Smooth muscle cell of the brain vasculature (primary cell): Measurements from ENCODE around the gene CKM.

ENCODE experiments used
- DNase-seq: peaks from one replicate; pipeline ENCODE4 v3.0.0-alpha.2; 2012; ENCODE audit warnings: low read depth, low spot score

CKM gene

DNA sequence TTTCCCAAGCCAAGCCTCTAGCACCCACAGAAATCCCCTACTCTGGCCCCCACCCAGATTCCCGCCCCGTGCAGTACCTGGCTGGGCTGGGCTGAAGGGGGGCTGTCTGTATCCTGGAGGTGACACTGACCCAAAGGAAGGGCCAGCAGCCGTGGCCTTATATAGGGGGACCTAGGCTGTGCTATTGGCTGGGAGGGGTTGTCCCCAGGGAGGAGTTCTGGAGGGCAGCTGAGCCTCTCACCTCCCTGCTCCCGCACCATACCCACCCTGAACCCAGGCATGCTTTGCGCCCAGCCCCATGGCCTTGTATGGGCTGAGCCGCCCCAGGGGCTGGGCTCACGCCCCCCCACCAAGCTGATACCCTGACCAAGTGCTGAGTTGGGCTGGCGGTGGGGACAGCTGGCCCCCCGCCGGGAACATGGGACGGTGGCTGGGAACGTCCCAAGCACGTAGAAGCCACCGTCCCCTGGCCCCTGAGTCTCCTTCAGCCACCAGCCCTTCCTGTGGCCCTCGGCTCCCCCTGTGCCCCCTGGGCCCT is at the start of gene CKM:
CKM (minus strand) TSS at position 132 of the 538 bp plus-strand sequence. CDS start 3,162 bp downstream, outside the sequence.
- no peak for DNase-seq

DNA sequence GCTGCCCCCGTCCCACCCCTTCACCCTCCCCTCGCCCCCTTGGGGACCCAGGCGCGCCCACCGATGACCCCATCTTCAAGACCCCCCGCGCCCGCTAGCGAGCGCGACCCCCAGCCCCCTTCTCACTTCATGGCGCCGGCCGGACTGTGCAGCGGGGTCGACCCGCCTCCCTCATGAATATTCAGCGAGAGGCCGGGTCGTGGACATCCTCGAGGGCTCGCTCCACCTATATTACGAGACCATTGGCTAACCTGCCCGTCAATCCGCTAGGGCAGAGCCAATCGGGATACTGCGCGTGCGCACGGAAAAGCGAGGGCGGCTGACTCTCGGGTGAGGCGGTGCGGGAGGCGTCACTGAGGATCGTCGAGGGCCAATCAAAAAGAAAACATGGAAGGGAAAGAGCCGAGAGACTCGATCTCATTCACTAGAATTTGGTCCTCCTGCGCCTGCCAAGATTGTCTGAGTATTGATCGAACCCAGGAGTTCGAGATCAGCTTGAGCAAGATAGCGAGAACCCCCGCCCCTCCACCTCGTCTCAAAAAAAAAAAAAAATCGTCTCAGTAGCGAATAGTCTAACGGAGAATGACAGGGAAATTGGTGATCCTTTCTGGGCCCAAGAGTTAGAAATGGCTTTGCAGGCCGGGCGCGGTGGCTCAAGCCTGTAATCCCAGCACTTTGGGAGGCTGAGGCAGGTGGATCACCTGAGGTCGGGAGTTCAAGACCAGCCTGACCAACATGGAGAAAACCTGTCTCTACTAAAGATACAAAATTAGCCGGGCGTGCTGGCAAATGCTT is 47.9 kb upstream of the CKM start, which contains the start of gene ERCC2:
ERCC2 (minus strand) TSS at position 164 of the 795 bp plus-strand sequence; CDS start at position 131, 33 bp downstream.
- DNase-seq, result peak; percentile 98

DNA sequence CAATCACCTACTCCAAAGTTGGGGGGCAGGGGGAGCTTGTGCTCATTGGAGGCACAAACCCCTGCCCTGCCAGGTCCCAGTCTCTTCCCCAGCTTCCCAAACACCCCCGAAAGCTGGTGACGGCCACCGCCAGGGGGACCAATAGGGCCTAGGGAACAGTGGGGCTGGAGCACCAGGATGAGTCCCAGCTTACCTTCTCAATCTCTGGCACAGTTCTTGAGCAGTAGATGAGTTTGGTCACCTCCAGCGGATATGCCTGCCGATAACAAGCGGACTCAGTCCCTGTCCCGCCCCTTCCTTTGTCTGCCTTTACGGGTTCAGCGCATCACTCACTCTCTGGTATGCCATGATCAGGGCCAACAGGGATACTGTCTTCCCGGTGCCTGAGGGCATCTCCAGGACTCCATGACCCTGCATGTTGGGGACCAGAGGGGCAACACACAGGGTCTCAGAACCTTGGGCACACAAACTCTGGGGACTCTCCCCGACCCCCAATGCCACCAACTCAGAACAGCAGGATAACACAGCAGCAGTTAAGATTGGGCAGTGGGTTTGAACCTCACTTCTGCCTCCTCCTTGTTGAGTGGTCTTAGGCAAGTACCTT is 46.2 kb upstream of the CKM start:
- DNase-seq, result no peak

DNA sequence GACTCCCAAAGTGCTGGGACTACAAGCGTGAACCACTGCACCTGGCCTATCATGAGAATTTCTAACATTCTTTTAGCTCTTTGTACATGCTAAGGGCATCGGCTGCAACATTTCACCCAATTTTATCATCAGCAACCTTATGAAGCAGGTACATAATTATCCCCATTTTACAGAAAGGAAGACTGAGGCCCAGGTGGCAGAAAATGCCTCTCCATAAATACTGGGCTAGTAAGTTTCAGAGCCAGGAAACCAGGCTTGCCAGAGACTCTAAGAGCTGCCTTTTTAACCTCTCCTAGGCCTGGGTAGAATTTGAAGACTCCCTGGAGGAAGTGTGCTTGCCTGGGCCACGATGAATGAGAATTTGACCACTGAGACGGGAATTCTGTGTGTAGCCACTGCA is 45.5 kb upstream of the CKM start:
- no peak for DNase-seq

DNA sequence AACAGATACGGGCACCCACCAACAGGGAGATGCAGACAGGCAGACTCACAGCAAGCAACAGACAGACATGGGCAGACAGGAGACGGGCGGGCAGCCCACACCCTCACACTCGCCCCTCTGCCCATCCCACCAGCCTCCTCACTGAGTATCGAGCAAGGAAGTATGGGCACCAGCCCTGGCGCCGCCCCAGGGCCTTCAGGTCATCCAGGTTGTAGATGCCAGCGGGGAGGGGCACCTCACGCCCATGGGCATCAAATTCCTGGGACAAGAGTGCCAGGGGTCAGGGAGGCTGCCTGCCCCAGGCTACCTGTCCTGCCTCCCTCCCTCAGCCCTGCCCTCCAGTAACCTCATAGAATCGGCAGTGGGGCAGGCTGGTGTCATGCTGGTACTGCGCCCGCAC is 42.0 kb upstream of the CKM start:
- DNase-seq, result no peak

DNA sequence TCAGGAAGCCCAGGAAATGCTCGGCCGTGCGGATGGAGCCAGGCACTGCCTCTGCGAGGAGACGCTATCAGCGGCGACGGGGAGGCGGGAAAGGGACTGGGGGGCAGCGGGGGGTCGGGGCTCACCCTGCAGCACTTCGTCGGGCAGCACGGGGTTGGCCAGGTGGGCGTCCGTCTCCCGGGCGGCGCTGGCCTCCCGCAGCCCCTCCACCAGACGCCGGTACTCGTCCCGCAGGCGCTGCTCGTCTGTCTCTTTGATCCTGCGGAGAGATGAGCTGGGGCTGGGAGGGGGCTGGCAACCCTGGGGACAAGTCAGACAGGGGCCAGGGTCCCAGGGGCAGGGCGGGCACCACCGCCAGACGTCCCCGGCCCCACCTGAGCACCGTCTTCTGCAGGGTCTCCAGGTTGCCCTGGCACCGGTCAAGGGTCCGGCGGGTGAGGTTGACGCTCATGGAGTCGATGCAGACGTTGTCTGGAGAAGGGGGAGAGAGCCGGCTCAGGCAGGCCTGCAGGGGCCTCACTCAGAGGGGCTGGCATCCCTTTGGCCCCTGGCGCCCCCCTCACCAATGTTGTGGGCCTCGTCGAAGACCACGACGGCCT is 41.3 kb upstream of the CKM start:
- no peak for DNase-seq

DNA sequence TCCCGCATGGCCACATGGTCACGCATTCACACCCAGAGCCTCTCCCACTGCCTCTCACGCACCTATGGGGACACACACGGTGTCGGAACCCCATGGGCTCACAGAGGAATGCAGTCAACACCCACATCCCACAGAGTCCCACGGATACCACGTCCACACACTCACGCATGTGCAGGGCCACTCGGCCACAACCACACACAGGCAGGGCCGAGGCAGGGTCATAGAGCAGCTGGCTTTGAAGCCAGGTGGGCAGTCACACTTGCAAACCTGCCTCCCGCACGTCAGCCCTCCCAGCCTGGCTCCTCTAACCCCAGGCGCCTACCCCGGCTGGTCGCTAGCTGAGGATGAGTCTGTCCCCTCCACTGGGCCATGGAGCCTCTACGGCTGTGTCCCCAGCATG is 39.6 kb upstream of the CKM start:
- DNase-seq, result no peak

DNA sequence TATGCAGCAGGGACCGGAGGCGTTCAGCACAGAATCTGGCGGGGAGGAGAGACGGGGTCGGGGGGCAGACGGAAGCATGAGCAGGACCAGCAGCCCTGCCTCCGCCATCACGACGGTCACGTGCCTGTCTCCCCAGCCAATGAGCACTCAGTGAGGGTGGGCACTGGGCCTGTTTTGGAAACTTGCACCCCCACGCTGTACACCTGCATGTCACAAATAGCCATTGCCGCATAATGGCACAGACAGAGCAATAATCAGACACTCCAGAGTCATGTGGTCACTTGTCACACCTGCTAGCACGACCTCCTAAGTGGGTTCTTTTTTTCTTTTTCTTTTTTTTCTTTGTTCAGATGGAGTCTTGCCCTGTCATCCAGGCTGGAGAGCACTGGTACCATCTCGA is 38.9 kb upstream of the CKM start:
- no peak for DNase-seq

DNA sequence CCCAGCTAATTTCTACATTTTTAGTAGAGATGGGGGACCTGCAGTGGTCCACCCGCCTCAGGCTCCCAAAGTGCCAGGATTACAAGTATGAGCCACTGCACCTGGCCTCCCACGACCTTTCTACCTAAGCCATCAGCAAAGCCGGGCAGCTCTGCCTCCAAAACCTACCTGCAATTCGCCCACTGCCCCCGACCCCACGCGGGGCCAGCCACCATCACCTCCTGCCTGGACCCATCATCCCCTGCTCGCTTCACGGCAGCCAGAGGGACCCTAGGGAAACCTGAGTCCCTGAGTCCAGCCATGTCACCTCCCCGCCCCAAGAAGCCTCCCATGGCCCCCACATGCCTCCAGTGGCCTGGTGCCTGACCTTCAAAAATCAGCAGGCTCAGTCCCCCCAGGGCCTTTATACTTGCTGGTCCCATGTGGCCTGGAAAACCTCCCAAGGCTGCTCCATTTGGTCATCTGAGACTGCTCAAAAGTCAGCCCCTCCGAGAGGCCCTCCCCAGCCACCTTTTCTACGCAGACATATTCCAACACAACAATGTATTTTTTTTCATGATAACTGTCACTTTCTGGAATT is 35.6 kb upstream of the CKM start:
- no peak for DNase-seq

DNA sequence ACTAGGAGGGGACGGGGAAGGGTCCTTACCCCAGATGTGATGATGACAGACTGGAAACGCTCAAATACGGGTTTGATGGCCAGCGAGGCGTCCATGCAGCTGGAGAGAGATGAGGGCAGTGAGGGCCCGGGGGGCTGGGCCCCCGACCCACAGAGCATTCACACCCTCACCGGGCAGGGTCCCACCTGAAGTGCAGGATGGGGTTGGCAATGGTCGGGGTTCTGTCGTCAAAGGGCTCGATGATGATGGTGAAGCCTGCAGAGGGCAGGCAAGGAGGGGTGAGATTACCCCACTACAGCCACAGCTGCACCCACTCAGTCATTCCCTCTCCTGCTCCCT is 34.7 kb upstream of the CKM start:
- DNase-seq, result no peak

DNA sequence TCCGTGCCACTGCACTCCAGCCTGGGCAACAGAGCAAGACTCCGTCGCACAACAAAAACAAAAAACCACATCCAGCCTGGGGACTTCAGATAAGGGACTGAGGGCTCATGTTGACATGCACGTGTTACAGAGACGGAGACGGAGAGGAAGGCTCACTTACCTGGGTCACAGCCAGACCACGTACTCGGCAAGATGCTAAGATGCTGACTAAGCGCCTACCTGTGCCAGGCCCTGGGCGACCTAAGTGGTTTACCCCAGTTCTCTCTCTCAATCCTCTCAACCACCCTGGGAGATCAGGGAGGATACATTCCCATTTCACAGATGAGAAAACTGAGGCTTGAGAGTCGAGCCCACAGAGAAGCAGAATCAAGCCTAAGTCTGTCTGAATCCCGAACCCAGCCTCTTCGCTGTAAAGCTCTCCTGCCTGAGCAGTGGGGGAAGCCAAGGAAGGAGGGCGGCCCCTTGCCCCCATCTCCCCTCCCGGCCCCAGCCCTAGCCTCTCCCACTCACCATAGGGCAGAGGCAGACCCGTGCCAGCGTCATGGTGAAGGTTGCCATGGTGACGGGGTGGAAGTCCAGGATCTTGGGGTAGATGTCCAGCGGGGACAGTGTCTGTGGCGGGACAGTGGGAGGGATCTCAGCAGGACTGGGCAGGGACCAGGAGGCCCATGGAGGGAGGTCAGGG is 34.2 kb upstream of the CKM start:
- DNase-seq, result no peak

DNA sequence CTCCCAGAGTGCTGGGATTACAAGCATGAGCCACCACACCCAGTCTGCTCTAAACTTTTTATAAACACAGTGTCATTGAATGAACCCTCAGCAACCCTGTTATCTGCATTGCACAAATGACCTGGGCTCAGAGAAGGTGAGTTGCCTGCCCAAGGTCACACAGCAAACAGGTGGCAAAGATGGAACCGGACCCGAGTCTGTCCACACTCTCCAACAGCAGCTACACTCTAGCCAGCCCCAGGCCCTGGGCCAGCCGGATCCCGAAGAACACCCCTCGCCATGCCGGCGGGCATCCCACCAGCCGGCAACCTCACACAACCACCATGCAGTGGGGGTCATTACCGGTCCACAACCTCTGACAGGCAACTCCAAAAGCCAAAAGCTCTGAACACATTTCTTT is 33.2 kb upstream of the CKM start:
- DNase-seq, result no peak

DNA sequence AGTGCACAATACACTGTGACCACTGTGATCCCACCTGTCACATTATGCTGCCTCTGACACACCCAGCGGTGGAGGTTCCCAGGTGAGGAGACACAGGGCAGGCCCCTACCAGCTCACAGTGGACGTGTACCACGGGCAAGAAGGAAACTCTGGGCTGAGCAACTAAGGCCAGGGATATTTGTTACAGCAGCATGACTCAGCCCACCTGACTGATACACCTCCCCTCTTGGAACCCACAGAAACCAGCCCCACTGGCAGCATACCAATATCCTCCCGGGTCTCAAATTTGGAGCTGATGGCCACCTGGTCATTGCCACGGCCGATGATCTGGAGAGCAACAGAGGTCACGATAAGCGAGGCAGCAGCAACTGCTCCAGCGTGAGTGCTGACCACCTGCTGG is 32.7 kb upstream of the CKM start:
- DNase-seq, result no peak

DNA sequence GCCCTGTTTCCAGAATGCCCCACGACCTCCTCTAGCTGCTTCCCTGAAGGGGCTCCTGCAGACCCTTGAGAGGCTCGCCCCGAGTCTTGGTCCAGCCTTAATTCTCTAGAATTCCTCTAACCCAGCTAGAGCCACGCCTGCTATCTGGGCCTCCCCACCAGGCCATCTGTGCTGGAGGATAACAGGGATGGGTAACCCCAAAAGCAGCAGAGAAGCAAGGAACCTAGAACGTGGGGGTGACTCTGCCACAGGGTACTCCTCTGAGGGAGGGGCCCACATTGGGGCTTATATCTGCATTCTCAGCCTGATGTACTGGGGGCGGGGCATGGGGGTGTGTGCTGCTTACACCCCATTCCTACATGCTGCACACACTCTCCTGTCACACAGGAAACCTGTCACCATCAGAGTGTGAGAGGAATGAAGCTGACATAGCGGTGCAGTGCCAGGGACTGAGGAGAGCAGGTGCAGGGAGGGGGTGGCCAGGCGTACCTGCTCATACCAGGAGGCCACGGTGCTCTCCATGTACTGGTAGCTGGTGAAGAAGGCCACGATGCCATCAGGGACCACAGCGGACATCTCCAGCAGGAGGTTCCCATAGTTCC is 31.7 kb upstream of the CKM start:
- no peak for DNase-seq

DNA sequence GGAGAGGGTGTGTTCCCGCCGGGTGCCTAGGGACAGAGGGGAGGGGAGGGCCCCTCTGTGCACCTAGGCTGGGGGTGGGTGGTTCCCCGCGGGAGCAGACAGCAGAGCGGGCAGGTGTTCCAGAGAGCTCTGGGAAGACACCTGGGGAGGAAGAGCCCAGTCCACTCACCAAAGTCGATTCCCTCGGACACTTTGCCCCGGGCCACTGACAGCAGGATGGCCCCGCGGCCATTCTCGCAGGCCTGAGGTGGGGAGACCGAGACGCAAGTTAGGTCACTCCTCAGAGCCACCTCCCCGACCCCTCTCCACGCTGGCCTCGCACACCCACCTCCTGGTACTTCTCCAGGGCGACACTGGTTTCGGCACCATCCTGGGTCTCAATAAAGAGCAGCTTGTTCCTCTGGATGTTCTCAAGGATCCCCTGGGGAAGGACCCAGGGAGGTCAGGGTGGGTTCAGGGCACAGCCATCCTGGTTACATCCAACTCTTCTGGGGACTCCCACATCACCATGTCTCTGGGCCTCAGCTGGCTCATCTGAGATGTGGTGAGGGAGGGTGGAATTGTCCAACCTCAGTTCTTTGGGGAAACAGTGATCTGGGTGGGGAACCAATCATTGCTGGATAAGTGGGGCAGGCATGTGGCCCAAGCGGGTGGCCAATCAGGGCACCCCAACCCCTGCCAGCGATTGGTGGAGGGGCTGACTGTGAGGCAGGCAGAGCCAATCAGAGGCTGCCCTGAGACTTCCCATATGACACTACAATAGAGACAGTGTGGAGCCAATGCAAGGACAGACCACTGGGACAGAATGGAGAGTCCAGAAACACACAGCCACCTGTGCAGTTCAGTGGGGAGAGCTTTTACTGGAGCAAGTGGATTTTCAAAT is 30.5 kb upstream of the CKM start:
- no peak for DNase-seq

DNA sequence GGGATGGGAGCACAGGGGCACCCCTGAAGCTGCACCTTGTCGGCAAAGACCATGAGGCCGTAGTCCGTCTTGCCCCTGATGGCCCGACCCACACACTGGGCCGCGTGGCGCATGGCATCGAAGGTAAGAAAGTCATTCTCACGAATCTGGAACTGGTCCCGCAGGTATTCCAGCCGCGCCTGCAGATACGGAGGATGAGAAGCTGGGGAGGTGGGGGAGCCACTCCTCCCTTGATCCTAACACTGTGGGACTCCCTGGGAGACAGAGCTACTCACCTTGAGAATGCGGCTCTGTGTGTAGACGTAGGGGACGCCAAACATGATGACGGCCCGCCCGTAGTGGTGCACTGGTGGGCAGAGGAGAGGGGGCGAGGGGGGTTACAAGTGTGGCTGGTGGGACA is 29.8 kb upstream of the CKM start:
- no peak for DNase-seq

DNA sequence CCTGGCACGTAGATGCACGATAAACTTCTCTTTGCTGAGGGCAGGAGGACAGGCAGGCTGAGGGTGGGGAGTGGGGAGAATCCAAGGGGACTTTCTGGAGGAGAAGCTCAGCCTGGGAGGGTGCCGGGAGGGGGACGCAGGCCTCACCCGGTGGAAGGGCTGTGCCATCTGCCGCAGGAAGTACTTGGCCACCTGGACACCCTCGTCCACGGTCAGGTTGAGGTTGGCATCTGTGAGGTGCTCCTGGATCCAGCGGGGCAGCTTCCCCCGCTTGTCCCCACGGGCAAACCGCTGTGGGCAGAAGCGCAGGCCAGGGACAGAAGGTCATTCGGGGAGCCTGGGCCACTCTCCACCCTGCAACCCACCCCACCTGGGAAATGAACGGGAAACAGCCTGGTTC is 29.4 kb upstream of the CKM start:
- no peak for DNase-seq

DNA sequence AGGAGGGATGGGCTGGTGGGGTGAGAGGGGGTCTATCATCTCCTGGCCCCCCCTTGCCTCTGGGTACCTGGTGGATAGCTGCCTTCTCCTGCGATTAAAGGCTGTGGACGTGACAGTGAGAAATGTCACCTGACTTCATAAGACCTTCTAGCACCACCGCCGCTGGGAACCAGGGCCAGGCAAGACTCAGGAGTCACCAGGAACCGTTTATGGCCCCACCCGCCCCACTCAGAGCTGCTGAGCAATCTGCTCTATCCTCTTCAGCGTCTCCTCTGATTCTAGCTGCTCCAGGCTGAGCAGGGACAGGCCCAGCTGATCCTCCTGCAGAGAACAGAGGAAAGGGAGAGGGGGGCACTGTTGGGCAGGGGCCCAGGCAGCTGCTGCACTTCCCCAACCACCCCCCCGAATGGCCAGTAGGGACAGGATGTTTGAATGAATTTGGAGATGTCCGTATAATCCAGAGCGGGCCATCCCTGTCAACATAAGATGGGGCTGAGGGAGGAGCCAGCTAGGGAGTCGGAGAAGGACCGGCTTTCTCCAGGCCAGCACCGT is 28.8 kb upstream of the CKM start:
- DNase-seq, result no peak

DNA sequence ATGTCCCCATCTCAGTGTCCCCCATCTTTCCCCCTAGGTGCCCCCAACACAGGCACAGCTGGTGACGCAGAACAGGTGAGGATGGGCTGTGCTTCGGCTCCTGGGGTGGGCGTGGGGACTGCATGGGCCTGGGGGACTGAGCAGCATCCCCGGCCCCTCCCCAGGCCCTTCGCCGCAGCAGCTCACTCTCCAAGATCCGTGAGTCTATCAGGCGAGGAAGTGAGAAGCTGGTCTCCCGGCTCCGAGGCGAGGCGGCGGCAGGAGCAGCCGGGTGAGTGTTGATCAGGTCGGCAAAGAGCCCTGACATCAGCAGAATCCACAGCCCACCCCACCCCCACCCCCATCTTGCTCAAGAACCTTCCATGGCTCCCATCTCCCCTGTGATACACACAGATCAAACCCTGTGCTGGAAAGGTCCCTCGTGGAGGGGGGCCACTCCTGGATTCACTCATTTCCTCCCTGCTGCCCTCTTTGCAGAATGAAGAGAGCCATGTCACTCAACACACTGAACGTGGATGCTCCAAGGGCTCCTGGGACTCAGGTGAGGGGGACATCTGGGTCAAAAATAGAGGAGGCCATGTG is 27.9 kb upstream of the CKM start:
- DNase-seq, result no peak

DNA sequence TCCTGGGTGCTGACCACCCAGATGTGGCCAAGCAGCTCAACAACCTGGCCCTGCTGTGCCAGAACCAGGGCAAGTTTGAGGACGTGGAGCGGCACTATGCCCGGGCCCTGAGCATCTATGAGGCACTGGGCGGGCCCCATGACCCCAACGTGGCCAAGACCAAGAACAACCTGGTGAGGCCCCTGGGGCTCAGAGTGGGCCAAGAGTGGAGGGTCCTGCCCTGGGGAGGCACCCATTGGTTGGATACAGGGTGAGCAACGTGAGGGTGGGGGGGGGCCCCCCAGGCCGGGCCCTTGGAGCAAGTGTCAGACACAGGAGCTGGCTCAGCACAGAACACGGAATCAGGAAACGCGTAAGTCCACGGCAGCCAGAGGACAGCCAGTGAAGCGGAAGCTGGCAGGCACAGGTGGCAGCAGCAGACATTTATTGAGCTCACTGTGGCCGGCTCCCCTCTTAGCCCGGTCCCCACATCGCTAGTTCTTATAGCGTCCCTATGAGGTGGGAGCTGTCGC is 26.8 kb upstream of the CKM start:
- DNase-seq, result no peak
